ENCODE measurements around the gene CD96. TPM values are rescaled to one million over a fixed set of nuclear protein-coding genes. Genes with fewer than 3 reads are reported as not detected.

CD96 gene
- total RNA-seq, 1 experiment from 2014 or later, result 0.59 TPM

DNA sequence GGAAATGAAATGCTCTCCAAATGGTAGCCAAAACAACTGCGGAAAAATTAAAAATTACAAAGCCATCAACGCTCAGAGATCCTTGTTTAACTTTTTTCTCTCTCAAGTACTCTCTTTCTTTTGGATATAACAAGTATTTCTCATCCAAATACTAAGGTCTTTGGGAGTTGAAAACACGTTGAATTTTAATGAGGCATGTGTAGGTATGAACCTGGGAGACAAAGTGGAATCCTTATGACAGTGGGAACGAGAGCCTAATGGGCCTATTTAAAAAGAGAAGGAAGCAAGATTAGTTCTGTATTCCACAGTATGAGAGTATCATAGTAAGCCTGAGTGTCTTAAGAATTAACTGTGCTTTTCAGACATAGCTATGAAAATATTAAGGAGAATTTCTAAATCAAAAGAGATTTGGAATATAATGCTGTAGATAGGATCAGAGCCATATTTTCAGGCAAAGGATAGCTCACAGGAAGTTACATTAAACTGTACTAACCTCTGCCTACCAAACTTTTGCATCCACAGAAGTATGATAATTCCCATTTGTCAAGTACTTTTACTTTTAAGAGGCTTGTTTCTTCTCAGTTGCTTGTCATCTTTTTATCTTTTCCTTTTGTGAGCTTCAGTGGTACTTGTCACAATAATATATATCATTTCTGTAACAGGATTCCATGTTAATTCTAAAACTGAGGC lies 759 bp downstream of the CD96 start:
- Mint-ChIP-seq H3K36me3 (ENCODE audit: insufficient read depth, unreplicated experiment) (no peaks in the 10 kb centered on the region), H3K27ac (ENCODE audit: unreplicated experiment) (no peak overlapping the region), H3K9me3 (ENCODE audit: unreplicated experiment) (no peaks in the 10 kb centered on the region), H3K27me3 (ENCODE audit: insufficient read depth, unreplicated experiment) (no peaks in the 10 kb centered on the region), H3K4me3 (ENCODE audit: unreplicated experiment) (no peak overlapping the region), H3K4me1 (ENCODE audit: low read depth, unreplicated experiment) (peaks cover 11% of the 10 kb centered on the region)
- H3K27me3 ChIP-seq (replicated peaks; ENCODE audit: control insufficient read depth, insufficient read depth, low read length), result no peaks in the 10 kb centered on the region
- no peak overlapping the region for H3K4me3 ChIP-seq (ENCODE audit: low read depth, low read length)
- intact Hi-C loops (cut with micrococcal nuclease; ENCODE audit: unreplicated experiment), result loop anchor here (5.0 kb wide), 1 partner anchor 470 kb away; the partner anchor contains the start of gene NECTIN3
- peaks cover 19% of the 10 kb centered on the region for H3K4me1 ChIP-seq
- POLR2A ChIA-PET, result no interaction called here
- no peaks in the 10 kb centered on the region for H3K9me3 ChIP-seq
- CTCF ChIA-PET, result no interaction called here
- no TSS peak for BruUV-seq (replicated peaks)
- TF ChIP-seq, protein P1, sequence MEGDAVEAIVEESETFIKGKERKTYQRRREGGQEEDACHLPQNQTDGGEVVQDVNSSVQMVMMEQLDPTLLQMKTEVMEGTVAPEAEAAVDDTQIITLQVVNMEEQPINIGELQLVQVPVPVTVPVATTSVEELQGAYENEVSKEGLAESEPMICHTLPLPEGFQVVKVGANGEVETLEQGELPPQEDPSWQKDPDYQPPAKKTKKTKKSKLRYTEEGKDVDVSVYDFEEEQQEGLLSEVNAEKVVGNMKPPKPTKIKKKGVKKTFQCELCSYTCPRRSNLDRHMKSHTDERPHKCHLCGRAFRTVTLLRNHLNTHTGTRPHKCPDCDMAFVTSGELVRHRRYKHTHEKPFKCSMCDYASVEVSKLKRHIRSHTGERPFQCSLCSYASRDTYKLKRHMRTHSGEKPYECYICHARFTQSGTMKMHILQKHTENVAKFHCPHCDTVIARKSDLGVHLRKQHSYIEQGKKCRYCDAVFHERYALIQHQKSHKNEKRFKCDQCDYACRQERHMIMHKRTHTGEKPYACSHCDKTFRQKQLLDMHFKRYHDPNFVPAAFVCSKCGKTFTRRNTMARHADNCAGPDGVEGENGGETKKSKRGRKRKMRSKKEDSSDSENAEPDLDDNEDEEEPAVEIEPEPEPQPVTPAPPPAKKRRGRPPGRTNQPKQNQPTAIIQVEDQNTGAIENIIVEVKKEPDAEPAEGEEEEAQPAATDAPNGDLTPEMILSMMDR (IDR thresholded peaks at IDR 0.05; ENCODE audit: insufficient read depth in 1 of 2, low read depth in 1 of 2, low read length in 1 of 2, severe bottlenecking in 1 of 2, unreplicated experiment in 1 of 2), result no peak
- DNase-seq, result no peak
- H3K36me3 ChIP-seq (ENCODE audit: control insufficient read depth, insufficient read depth, low read length), result no peaks in the 10 kb centered on the region

DNA sequence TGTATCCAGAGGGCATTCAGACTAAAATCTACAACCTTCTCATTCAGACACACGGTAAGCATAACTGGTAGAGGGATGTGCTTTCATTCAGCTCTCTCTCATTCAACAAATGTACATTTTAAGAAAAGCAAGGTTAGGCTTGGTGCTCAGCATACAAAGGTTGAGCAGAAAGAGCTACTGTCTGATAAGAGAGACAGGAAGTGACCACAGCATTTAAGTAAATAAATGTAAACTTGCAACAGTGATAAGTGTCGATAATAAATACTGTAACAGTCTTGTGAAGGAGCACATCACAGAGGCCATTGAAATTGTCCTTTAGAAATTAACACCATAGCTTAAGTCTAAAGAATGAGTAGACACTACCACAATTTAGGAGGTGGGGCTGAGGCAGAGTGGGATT lies 3.4 kb downstream of the CD96 start:
- Mint-ChIP-seq H3K4me1 (ENCODE audit: low read depth, unreplicated experiment) (no peaks in the 10 kb centered on the region), H3K4me3 (ENCODE audit: unreplicated experiment) (no peak overlapping the region), H3K36me3 (ENCODE audit: insufficient read depth, unreplicated experiment) (no peaks in the 10 kb centered on the region), H3K9me3 (ENCODE audit: unreplicated experiment) (no peaks in the 10 kb centered on the region), H3K27ac (ENCODE audit: unreplicated experiment) (no peak overlapping the region), H3K27me3 (ENCODE audit: insufficient read depth, unreplicated experiment) (no peaks in the 10 kb centered on the region)
- Histone ChIP-seq H3K36me3 (ENCODE audit: control insufficient read depth, insufficient read depth, low read length) (no peaks in the 10 kb centered on the region), H3K4me1 (peaks cover 5% of the 10 kb centered on the region; the same call in 1 of the 2 replicates), H3K27me3 (replicated peaks; ENCODE audit: control insufficient read depth, insufficient read depth, low read length) (no peaks in the 10 kb centered on the region), H3K4me3 (ENCODE audit: low read depth, low read length) (no peak overlapping the region), H3K9me3 (no peaks in the 10 kb centered on the region)
- CTCF ChIA-PET, result no interaction called here
- POLR2A ChIA-PET, result no interaction called here
- TF ChIP-seq, protein P1 (IDR thresholded peaks at IDR 0.05; ENCODE audit: insufficient read depth in 1 of 2, low read depth in 1 of 2, low read length in 1 of 2, severe bottlenecking in 1 of 2, unreplicated experiment in 1 of 2), result no peak
- DNase-seq, result no peak
- no TSS peak for BruUV-seq (replicated peaks)
- intact Hi-C loops (cut with micrococcal nuclease; ENCODE audit: unreplicated experiment), result no loop called here

DNA sequence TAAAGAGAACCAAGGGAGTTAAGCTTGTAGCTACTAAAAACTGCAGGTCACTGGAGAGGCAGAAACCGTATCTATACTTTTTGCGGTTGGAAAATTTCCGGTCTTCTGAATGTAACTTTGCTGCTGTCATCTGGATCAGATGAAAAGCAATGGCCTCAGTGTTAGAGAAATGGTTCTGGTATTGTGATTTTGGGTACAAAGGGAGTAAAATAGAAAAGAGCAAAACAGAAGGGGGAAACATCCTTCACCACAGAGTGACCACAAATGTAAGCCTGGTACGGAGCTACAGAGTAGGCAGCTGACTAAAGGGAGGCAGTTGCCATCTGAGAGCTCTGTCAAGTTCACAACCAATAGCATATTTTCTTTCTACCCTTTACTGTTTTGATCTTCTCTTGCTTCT lies 5.6 kb downstream of the CD96 start:
- H3K9me3 Mint-ChIP-seq (ENCODE audit: unreplicated experiment), result no peaks in the 10 kb centered on the region
- no TSS peak for BruUV-seq (replicated peaks)
- H3K27me3 ChIP-seq (replicated peaks; ENCODE audit: control insufficient read depth, insufficient read depth, low read length), result no peaks in the 10 kb centered on the region
- H3K9me3 ChIP-seq, result no peaks in the 10 kb centered on the region
- H3K36me3 Mint-ChIP-seq (ENCODE audit: insufficient read depth, unreplicated experiment), result no peaks in the 10 kb centered on the region
- peaks cover 5% of the 10 kb centered on the region; the same call in 1 of the 2 replicates for H3K4me1 ChIP-seq
- TF ChIP-seq, protein P1 (IDR thresholded peaks at IDR 0.05; ENCODE audit: insufficient read depth in 1 of 2, low read depth in 1 of 2, low read length in 1 of 2, severe bottlenecking in 1 of 2, unreplicated experiment in 1 of 2), result no peak
- H3K4me1 Mint-ChIP-seq (ENCODE audit: low read depth, unreplicated experiment), result no peaks in the 10 kb centered on the region
- H3K4me3 Mint-ChIP-seq (ENCODE audit: unreplicated experiment), result no peak overlapping the region
- DNase-seq, result no peak
- CTCF ChIA-PET, result no interaction called here
- no peak overlapping the region for H3K27ac Mint-ChIP-seq (ENCODE audit: unreplicated experiment)
- H3K27me3 Mint-ChIP-seq (ENCODE audit: insufficient read depth, unreplicated experiment), result no peaks in the 10 kb centered on the region
- H3K36me3 ChIP-seq (ENCODE audit: control insufficient read depth, insufficient read depth, low read length), result no peaks in the 10 kb centered on the region
- intact Hi-C loops (cut with micrococcal nuclease; ENCODE audit: unreplicated experiment), result no loop called here
- no peak overlapping the region for H3K4me3 ChIP-seq (ENCODE audit: low read depth, low read length)
- POLR2A ChIA-PET, result no interaction called here
